Activated naive CD4-positive, alpha-beta T cell treated with anti-CD3 and anti-CD28 coated beads for 36 hours (primary cell): ENCODE measurements around the gene ZNF491. TPM values are rescaled to one million over a fixed set of nuclear protein-coding genes. Genes with fewer than 3 reads are reported as not detected.

Experiments
- CTCF ChIA-PET: fragments of 350-600 bp; sonication (Branson Sonifier 250); formaldehyde crosslinking; loops from one replicate; lab custom pipeline; 2021; ENCODE audit warnings: antibody characterized with exemption; lab: Charles Lee
- DNase-seq: peaks from one replicate; pipeline ENCODE4 v3.0.0-alpha.2; 2020
- H3K27ac Mint-ChIP-seq: one replicate; pipeline ENCODE4 v1.8.0; 2021; ENCODE audit warnings: mild to moderate bottlenecking, mixed read lengths
- H3K27me3 Mint-ChIP-seq: one replicate; pipeline ENCODE4 v1.8.0; 2021; ENCODE audit warnings: low read depth, mixed read lengths
- H3K36me3 Mint-ChIP-seq: one replicate; pipeline ENCODE4 v1.8.0; 2021; ENCODE audit warnings: low read depth, mixed read lengths
- H3K4me1 Mint-ChIP-seq: one replicate; pipeline ENCODE4 v1.8.0; 2021; ENCODE audit warnings: low read depth, mixed read lengths
- H3K4me3 Mint-ChIP-seq: one replicate; pipeline ENCODE4 v1.8.0; 2021; ENCODE audit warnings: mild to moderate bottlenecking, moderate library complexity, mixed read lengths
- H3K9me3 Mint-ChIP-seq: one replicate; pipeline ENCODE4 v1.8.0; 2021; ENCODE audit warnings: mixed read lengths
- intact Hi-C: fragments of 100-400 bp; cut with micrococcal nuclease; formaldehyde crosslinking; loops from one replicate; pipeline ENCODE4 v1.15.1; 2023
- total RNA-seq, 2 experiments: library from RNA; stranded (reverse); gene quantifications; one replicate each; pipeline ENCODE4 v1.2.3, GENCODE V29; 2021

The ZNF491 gene
- total RNA-seq: 1 to 10 TPM in 1 of 2 experiments, under 1 TPM in 1; 0.35 to 1.2 TPM

DNA sequence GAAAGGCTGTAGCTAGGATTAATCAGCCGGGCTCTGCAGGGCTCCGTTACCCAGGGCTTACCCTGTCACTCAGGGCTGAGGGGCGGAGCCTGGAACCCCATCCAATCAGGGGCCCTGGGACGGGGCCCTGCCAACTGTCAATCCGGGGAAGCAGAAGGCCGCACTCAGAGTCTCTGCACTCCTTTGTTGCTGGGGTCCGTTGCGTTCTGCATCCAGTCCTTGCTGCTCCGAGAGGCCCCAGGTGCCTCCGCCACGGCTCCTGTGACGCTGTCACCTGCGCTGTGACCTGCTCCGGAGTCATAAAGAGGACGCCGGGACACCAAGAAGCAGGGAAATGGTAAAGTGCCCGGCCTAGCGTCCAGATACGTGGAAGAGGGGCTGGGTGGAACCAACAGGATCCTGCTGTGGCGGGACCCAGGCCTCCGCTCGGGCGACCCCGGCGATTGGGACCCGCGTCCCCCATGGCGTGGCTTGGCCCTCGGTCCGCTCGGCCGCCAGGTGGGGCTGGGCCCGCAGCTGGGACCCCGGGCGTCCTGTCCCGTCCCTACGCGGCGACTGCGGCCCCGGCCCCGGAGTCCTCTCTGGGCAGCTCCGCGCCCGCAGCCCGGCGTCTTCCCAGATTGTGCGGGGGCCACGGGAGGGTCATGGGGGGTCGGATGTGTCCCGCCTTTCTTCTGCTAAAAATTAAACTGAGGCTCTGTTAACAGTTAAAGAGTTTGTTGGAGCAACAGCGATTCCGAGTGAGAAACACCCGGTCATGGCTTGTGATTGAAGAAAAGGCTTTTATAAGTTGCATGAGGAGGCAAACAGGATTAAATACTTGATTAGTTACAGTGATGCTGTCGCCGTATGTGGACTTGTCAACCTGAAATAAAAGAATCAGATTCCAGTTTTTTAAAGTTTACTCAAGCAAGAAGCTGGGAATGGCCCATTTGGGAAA lies at the start of gene ZNF491:
ZNF491 (plus strand) TSS at position 133 of the 940 bp plus-strand sequence. CDS start 7,431 bp downstream, outside the sequence.
- Mint-ChIP-seq H3K9me3 (peaks cover 6% of the 10 kb centered on the region), H3K4me1 (peaks cover 12% of the 10 kb centered on the region), H3K4me3 (peak within 1 kb of the TSS; percentile 84), H3K27me3 (peaks cover 2% of the 10 kb centered on the region), H3K27ac (peak within 1 kb of the TSS; percentile 67), H3K36me3 (peaks cover 6% of the 10 kb centered on the region)
- CTCF ChIA-PET: interaction anchor here (0.6 to 3.0 kb wide), 31 partner anchors 11 to 346 kb away, joined by 3 to 40 read pairs (median 5); partner anchors contain the start of genes ZNF20, ZNF439, ZNF440 and ZNF700
- intact Hi-C loops: loop anchor here (1.0 to 2.0 kb wide), 6 partner anchors 32 to 342 kb away; partner anchors contain the start of genes ZNF20, ZNF439 and ZNF441
- DNase-seq: peak; percentile 95

DNA sequence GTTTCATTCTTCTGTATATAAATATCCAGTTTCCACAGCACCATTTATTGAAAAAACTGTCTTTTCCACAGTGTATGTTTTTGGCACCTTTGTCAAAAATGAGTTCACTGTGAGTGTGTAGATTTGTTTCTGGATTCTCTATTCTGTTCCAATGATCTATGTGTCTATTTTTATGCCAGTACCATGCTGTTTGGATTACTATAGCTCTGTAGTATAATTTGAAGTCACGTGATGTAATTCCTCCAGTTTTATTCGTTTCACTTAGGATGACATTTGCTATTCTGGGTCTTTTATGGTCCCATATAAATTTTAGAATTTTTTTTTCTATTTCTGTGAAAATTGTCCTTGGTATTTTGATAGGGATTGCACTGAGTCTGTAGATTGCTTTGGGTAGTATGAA lies 48.6 kb upstream of the ZNF491 start:
- DNase-seq: no peak
- H3K9me3 Mint-ChIP-seq: peaks cover 31% of the 10 kb centered on the region
- H3K27ac Mint-ChIP-seq: no peak overlapping the region
- peaks cover 13% of the 10 kb centered on the region for H3K36me3 Mint-ChIP-seq
- peaks cover 8% of the 10 kb centered on the region for H3K27me3 Mint-ChIP-seq
- CTCF ChIA-PET: no interaction called here
- no peak overlapping the region for H3K4me3 Mint-ChIP-seq
- no peaks in the 10 kb centered on the region for H3K4me1 Mint-ChIP-seq
- intact Hi-C loops: no loop called here

DNA sequence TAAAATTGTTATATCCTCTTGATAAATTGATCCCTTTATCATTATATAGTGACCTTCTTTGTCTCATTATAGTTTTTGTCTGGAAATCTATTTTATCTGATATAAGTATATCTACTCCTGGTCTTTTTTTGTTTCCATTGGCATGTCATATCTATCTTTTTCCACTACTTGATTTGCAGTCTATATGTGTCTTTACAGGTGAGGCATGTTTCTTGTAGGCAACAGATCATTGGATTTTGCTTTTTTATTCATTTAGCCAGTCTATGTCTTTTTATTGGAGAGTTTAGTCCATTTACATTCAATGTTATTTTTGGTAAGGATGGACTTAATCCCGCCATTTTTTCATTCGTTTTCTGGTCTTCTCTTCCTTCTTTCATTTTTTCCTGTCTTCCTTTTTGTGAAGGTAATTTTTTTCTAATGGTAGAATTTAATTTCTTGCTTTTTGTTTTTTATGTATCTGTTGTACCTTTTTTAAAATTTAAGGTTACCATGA lies 46.0 kb upstream of the ZNF491 start:
- CTCF ChIA-PET: no interaction called here
- H3K27ac Mint-ChIP-seq: no peak overlapping the region
- intact Hi-C loops: no loop called here
- peaks cover 9% of the 10 kb centered on the region for H3K27me3 Mint-ChIP-seq
- H3K9me3 Mint-ChIP-seq: peaks cover 46% of the 10 kb centered on the region
- no peaks in the 10 kb centered on the region for H3K4me1 Mint-ChIP-seq
- DNase-seq: no peak
- no peak overlapping the region for H3K4me3 Mint-ChIP-seq
- H3K36me3 Mint-ChIP-seq: peaks cover 10% of the 10 kb centered on the region

DNA sequence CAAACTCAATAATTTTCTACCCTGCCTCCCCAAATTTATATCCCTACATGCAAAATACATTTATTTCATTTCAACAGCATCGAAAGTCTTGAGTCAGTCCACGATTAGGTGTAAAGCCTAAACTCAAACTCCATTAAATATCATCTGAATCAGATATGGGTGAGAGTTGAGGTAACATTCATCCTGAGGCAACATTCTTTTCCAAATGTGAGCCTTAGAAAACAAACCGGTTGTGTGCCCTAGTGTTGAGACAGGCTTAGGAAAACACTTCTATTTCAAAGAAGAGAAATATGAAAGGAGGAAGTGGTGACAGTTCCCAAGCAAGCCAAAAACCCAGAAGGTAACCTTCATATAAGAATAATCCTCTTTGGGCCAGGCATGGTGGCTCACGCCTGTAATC lies 43.7 kb upstream of the ZNF491 start:
- Mint-ChIP-seq H3K4me1 (no peaks in the 10 kb centered on the region), H3K36me3 (peaks cover 8% of the 10 kb centered on the region), H3K9me3 (peaks cover 34% of the 10 kb centered on the region), H3K4me3 (no peak overlapping the region), H3K27me3 (peaks cover 9% of the 10 kb centered on the region), H3K27ac (no peak overlapping the region)
- intact Hi-C loops: no loop called here
- CTCF ChIA-PET: no interaction called here
- no peak for DNase-seq

DNA sequence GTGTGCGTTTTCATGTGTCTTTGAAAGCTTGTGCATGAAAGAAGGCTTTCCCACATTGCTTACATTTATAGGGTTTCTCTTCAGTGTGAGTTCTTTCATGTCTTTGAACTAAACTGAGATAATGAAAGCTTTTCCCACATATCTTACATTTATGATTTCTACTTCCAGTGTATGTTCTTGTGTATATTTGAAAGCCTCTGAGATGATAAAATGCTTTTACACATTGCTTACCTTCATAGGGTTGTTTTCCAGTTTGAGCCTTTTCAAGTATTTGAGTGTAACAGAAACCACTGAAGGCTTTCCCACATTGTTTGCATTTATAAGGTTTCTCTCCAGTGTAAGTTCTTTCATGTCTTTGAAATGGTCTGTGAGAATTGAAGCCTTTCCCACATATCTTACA lies 41.4 kb upstream of the ZNF491 start:
- Mint-ChIP-seq H3K4me3 (no peak overlapping the region), H3K4me1 (no peaks in the 10 kb centered on the region), H3K27me3 (peaks cover 7% of the 10 kb centered on the region), H3K27ac (no peak overlapping the region), H3K9me3 (peaks cover 27% of the 10 kb centered on the region), H3K36me3 (peaks cover 8% of the 10 kb centered on the region)
- DNase-seq: no peak
- CTCF ChIA-PET: no interaction called here
- intact Hi-C loops: no loop called here

DNA sequence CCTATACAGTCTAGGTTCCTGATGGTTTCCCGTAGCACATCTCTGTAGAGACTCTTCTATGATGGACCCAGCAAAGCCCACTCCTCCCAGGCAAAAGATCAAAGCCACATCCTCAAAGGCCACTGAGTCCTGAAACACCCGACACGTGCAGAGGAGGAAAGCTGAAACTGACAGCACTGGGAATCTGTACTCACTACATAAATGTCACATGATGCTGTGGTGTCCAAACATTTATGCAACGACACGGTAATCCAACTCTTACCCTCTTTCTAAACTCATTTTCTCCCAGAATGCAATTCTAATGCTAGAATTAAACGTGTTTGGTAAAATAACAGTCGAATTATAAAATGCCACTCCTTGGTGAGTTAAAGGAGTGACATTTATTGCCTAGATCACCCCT lies 38.5 kb upstream of the ZNF491 start:
- Mint-ChIP-seq H3K27ac (no peak overlapping the region), H3K4me3 (no peak overlapping the region), H3K9me3 (peaks cover 24% of the 10 kb centered on the region), H3K36me3 (peaks cover 2% of the 10 kb centered on the region), H3K4me1 (no peaks in the 10 kb centered on the region), H3K27me3 (peaks cover 4% of the 10 kb centered on the region)
- CTCF ChIA-PET: no interaction called here
- DNase-seq: no peak
- intact Hi-C loops: no loop called here

DNA sequence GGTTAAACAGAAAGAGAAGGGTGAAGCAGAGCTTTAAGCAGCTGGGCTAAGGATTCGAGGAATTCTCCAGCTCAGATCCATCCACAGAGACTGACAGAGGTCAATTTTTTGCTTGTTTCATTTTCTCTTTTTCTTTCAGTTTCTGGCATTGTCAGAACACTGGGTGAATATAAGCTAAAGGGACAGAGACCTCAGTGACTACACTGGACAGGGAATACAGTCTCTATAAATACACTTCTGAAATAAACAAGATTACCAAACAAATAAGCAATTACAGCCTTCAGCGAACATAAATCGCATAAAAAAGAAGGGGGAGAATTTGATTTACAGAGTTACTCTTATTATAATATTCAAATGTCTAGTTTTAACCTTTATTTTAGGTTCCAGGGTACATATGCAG lies 35.2 kb upstream of the ZNF491 start:
- Mint-ChIP-seq H3K27me3 (peaks cover 2% of the 10 kb centered on the region), H3K4me3 (no peak overlapping the region), H3K4me1 (peaks cover 7% of the 10 kb centered on the region), H3K36me3 (peaks cover 2% of the 10 kb centered on the region), H3K27ac (no peak overlapping the region), H3K9me3 (peaks cover 3% of the 10 kb centered on the region)
- intact Hi-C loops: no loop called here
- DNase-seq: no peak
- CTCF ChIA-PET: no interaction called here

DNA sequence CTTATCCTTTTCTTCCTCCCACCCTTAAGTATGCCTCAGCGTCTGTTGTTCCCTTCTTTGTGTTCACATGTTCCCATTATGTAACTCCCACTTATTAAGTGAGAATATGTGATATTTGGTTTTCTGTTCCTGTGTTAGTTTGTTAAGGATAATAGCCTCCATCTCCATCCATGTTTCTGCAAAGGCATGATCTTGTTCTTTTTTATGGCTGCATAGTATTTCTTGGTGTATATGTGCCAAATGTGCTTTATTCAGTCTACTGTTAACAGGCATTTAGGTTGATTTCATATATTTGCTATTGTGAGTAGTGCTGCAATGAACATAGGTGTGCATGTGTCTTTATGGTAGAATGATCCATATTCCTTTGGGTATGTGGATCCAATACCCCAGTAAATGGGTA lies 34.7 kb upstream of the ZNF491 start:
- H3K36me3 Mint-ChIP-seq: peaks cover 2% of the 10 kb centered on the region
- DNase-seq: no peak
- peaks cover 11% of the 10 kb centered on the region for H3K4me1 Mint-ChIP-seq
- CTCF ChIA-PET: no interaction called here
- H3K27ac Mint-ChIP-seq: no peak overlapping the region
- H3K9me3 Mint-ChIP-seq: peaks cover 3% of the 10 kb centered on the region
- peaks cover 2% of the 10 kb centered on the region for H3K27me3 Mint-ChIP-seq
- intact Hi-C loops: no loop called here
- no peak overlapping the region for H3K4me3 Mint-ChIP-seq

DNA sequence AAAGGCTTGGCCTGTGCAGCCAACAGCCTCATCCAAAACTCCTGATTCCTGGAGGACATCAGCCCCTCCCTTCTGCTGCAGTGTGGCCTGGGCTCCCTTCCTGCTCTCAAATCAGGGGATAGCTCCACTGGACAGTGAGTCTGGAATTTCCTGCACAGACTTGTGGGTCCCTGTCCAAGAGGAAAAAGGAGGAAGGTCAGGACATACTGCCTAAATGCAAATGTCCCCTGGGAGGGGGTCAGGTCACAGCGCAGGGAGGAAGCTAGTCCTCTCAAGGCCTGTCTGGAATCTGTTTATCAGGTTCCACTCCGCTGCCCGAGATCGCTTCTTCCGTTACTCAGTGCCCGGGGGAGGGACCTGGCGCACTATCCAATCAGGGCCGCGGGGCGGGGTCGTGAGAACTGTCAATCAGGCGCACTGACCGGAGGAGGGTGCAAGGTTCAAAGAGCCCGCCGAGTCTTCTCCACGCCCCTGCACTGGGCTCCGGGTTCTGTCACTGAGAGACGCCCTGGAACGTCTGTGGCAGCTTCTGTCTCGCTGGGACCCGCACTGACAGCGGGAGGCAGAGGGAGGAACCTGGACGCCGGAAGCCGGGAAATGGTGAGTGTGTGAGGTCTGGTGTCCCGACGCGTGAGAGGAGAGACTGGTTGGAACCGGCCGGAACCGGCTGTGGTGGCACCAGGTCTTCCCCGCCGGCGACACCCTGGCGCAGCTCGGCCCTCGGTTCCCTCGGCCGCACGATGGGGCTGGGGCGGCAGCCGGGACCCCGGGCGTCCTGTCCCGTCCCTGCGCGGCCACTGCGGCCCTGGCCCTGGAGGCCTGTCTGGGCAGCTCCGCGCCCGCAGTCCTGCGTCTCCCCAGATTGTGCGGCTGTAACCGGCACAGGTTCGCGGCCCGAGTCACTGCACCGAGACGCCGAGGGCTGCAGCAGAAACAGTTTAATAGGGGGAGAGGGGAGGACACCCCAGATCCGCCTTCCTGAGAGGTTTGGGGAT lies 31.4 kb upstream of the ZNF491 start, which contains the start of gene ZNF441:
ZNF441 (plus strand) TSS at position 404 of the 995 bp plus-strand sequence; CDS start at position 598, 194 bp downstream.
- DNase-seq: peak; percentile 98
- H3K4me1 Mint-ChIP-seq: peaks cover 16% of the 10 kb centered on the region

DNA sequence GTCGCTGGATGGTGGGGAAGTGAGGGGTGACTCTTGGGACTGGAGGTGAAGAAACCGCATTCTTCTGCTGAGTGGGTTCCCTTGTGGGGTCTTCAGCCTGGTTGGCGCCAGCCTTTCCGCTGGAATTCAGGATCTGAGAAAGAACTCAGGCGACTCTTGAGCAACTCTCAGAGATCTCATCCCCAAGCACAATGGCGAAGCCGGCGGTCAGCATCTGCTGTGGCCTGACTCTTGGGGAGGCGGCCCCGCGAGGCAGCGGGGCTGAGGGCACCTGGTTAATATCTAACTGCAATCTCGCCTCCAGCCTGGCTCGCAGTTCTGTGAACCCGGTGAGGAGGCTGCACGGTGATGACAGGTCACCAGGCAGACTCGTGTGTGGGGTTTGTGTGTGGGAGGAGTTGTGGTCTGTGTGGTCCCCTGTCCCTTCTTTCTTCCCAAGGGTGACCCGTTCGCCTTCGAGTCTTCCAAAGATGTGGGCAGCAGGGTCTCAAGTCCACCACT lies 30.6 kb upstream of the ZNF491 start:
- CTCF ChIA-PET: interaction anchor here (1.8 kb wide), 1 partner anchor 30 kb away, joined by 7 read pairs; the partner anchor contains the start of gene ZNF491
- peak overlapping the region; percentile 61 for H3K27ac Mint-ChIP-seq
- intact Hi-C loops: loop anchor here (2.0 to 5.0 kb wide), 2 partner anchors 31 to 45 kb away; partner anchors contain the start of genes ZNF440 and ZNF491
- H3K27me3 Mint-ChIP-seq: peaks cover 2% of the 10 kb centered on the region
- peaks cover 26% of the 10 kb centered on the region for H3K36me3 Mint-ChIP-seq
- peak; percentile 43 for DNase-seq
- peaks cover 31% of the 10 kb centered on the region for H3K9me3 Mint-ChIP-seq
- peak overlapping the region; percentile 96 for H3K4me3 Mint-ChIP-seq
- H3K4me1 Mint-ChIP-seq: peaks cover 16% of the 10 kb centered on the region

More for the DNA sequence above, 31.4 kb upstream of the ZNF491 start, which contains the start of gene ZNF441:
- intact Hi-C loops: loop anchor here (1.0 to 5.0 kb wide), 3 partner anchors 29 to 45 kb away; partner anchors contain the start of genes ZNF440, ZNF491 and ZNF823
- peaks cover 26% of the 10 kb centered on the region for H3K9me3 Mint-ChIP-seq
- peak within 1 kb of the TSS; percentile 96 for H3K4me3 Mint-ChIP-seq
- H3K36me3 Mint-ChIP-seq: peaks cover 20% of the 10 kb centered on the region
- peaks cover 2% of the 10 kb centered on the region for H3K27me3 Mint-ChIP-seq
- H3K27ac Mint-ChIP-seq: peak within 1 kb of the TSS; percentile 93
- CTCF ChIA-PET: interaction anchor here (1.1 kb wide), 1 partner anchor 65 kb away, joined by 4 read pairs; no protein-coding TSS in a partner anchor

DNA sequence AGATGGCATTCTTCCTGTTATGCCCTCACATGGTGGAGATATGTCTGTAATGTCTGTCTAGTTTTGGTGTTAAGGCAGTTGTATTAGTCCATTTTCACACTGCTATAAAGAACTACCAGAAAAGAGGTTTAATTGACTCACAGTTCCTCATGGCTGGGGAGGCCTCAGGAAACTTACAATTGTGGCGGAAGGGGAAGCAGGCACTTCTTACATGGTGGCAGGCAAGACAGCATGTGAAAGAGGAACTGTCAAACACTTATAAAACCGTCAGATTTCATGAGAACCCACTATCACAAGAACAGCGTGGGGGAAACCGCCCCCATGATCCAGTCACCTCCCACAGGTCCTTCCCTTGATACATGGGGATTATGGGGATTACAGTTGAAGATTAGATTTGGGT lies 28.3 kb upstream of the ZNF491 start:
- Mint-ChIP-seq H3K4me3 (no peak overlapping the region), H3K9me3 (peaks cover 48% of the 10 kb centered on the region), H3K27ac (no peak overlapping the region), H3K36me3 (peaks cover 39% of the 10 kb centered on the region), H3K27me3 (no peaks in the 10 kb centered on the region), H3K4me1 (peaks cover 16% of the 10 kb centered on the region)
- CTCF ChIA-PET: no interaction called here
- intact Hi-C loops: loop anchor here (5.0 kb wide), 1 partner anchor 42 kb away; the partner anchor contains the start of gene ZNF440
- DNase-seq: no peak
